ENCODE data around the gene PTPRK. TPM values are rescaled to one million over a fixed set of nuclear protein-coding genes. Genes with fewer than 3 reads are reported as not detected.

PTPRK gene
- total RNA-seq, 1 experiment from 2014 or later = 94.4 TPM

DNA sequence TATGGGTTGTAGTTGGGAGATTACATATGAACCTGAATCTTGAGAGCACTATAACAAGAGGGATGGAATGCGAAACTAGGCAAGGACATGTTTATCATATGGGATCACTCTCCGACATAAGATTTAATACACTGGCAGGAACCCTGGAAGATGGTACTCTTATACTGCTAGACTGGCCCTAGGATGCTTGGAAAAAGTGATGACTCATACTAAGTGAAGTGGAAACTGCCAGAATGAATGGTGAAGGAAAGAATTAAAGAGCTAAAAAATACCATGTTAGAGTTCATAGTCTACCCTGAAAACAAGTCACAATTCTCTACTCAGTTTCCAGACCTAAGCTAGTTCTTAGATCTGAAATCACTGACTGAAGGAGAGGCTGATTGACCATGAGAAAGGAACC, 574.0 kb downstream of the PTPRK start:
- Histone ChIP-seq H3K4me1 (no peaks in the 10 kb centered on the region), H3K9me3 (no peaks in the 10 kb centered on the region), H3K27me3 (replicated peaks; ENCODE audit: control insufficient read depth, insufficient read depth, low read length) (no peaks in the 10 kb centered on the region), H3K4me3 (ENCODE audit: low read depth, low read length) (no peak overlapping the region), H3K36me3 (ENCODE audit: control insufficient read depth, insufficient read depth, low read length) (no peaks in the 10 kb centered on the region)
- Mint-ChIP-seq H3K27me3 (ENCODE audit: insufficient read depth, unreplicated experiment) (no peaks in the 10 kb centered on the region), H3K9me3 (ENCODE audit: unreplicated experiment) (no peaks in the 10 kb centered on the region), H3K4me3 (ENCODE audit: unreplicated experiment) (no peak overlapping the region), H3K27ac (ENCODE audit: unreplicated experiment) (no peak overlapping the region), H3K36me3 (ENCODE audit: insufficient read depth, unreplicated experiment) (no peaks in the 10 kb centered on the region), H3K4me1 (ENCODE audit: low read depth, unreplicated experiment) (no peaks in the 10 kb centered on the region)
- intact Hi-C loops (cut with micrococcal nuclease; ENCODE audit: unreplicated experiment) = no loop called here
- POLR2A ChIA-PET = no interaction called here
- TF ChIP-seq, protein P1, sequence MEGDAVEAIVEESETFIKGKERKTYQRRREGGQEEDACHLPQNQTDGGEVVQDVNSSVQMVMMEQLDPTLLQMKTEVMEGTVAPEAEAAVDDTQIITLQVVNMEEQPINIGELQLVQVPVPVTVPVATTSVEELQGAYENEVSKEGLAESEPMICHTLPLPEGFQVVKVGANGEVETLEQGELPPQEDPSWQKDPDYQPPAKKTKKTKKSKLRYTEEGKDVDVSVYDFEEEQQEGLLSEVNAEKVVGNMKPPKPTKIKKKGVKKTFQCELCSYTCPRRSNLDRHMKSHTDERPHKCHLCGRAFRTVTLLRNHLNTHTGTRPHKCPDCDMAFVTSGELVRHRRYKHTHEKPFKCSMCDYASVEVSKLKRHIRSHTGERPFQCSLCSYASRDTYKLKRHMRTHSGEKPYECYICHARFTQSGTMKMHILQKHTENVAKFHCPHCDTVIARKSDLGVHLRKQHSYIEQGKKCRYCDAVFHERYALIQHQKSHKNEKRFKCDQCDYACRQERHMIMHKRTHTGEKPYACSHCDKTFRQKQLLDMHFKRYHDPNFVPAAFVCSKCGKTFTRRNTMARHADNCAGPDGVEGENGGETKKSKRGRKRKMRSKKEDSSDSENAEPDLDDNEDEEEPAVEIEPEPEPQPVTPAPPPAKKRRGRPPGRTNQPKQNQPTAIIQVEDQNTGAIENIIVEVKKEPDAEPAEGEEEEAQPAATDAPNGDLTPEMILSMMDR (IDR thresholded peaks at IDR 0.05; ENCODE audit: insufficient read depth in 1 of 2, low read depth in 1 of 2, low read length in 1 of 2, severe bottlenecking in 1 of 2, unreplicated experiment in 1 of 2) = no peak
- no peak for DNase-seq
- CTCF ChIA-PET = no interaction called here
- no TSS peak for BruUV-seq (replicated peaks)

DNA sequence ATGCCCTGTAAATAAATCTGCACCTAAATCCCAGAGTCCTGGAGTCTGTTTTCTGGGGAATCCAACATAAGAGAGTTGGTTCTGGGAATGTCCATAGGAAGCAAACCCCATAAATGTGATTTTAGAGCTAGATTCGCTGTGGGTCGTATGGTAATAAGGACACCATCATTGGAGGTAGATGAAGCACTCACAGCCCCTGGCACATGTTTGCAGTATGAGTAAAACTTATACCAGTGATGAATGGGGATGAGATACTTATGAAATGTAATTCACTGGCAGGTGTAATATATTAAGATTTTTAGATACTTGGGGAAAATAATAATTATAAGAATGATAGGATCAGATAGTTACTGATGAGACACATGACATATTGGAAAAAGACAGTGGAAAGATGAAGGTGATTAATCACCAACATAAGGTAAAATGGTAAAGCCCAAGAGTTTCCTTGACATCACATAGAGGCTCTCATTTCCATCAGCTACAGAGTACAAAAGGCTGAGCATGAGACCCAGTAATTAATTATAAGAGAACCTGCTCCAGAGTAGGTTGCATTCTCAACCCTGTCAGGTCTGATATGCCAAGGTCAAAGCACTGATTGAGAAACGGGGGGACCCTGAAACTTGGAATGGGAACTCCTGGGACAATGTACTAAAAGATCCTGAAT, 574.8 kb downstream of the PTPRK start:
- H3K36me3 Mint-ChIP-seq (ENCODE audit: insufficient read depth, unreplicated experiment) = no peaks in the 10 kb centered on the region
- no peaks in the 10 kb centered on the region for H3K27me3 ChIP-seq (replicated peaks; ENCODE audit: control insufficient read depth, insufficient read depth, low read length)
- H3K4me1 ChIP-seq = no peaks in the 10 kb centered on the region
- H3K4me3 ChIP-seq (ENCODE audit: low read depth, low read length) = no peak overlapping the region
- H3K36me3 ChIP-seq (ENCODE audit: control insufficient read depth, insufficient read depth, low read length) = no peaks in the 10 kb centered on the region
- no TSS peak for BruUV-seq (replicated peaks)
- no peak overlapping the region for H3K4me3 Mint-ChIP-seq (ENCODE audit: unreplicated experiment)
- no peak for DNase-seq
- no peaks in the 10 kb centered on the region for H3K9me3 ChIP-seq
- TF ChIP-seq, protein P1 (IDR thresholded peaks at IDR 0.05; ENCODE audit: insufficient read depth in 1 of 2, low read depth in 1 of 2, low read length in 1 of 2, severe bottlenecking in 1 of 2, unreplicated experiment in 1 of 2) = no peak
- ChIA-PET POLR2A (no interaction called here), CTCF (no interaction called here)
- no peaks in the 10 kb centered on the region for H3K9me3 Mint-ChIP-seq (ENCODE audit: unreplicated experiment)
- H3K27me3 Mint-ChIP-seq (ENCODE audit: insufficient read depth, unreplicated experiment) = no peaks in the 10 kb centered on the region
- no peak overlapping the region for H3K27ac Mint-ChIP-seq (ENCODE audit: unreplicated experiment)
- intact Hi-C loops (cut with micrococcal nuclease; ENCODE audit: unreplicated experiment) = no loop called here
- no peaks in the 10 kb centered on the region for H3K4me1 Mint-ChIP-seq (ENCODE audit: low read depth, unreplicated experiment)

- Histone ChIP-seq H3K9me3 (no peaks in the 10 kb centered on the region), H3K4me1 (no peaks in the 10 kb centered on the region), H3K36me3 (ENCODE audit: control insufficient read depth, insufficient read depth, low read length) (no peaks in the 10 kb centered on the region), H3K4me3 (ENCODE audit: low read depth, low read length) (no peak overlapping the region), H3K27me3 (replicated peaks; ENCODE audit: control insufficient read depth, insufficient read depth, low read length) (no peaks in the 10 kb centered on the region)
- TF ChIP-seq, protein P1 (IDR thresholded peaks at IDR 0.05; ENCODE audit: insufficient read depth in 1 of 2, low read depth in 1 of 2, low read length in 1 of 2, severe bottlenecking in 1 of 2, unreplicated experiment in 1 of 2) = no peak
- BruUV-seq (replicated peaks) = no TSS peak
- peaks cover 12% of the 10 kb centered on the region for H3K4me1 Mint-ChIP-seq (ENCODE audit: low read depth, unreplicated experiment)
- no peak for DNase-seq
- H3K36me3 Mint-ChIP-seq (ENCODE audit: insufficient read depth, unreplicated experiment) = no peaks in the 10 kb centered on the region
- ChIA-PET POLR2A (no interaction called here), CTCF (no interaction called here)
- intact Hi-C loops (cut with micrococcal nuclease; ENCODE audit: unreplicated experiment) = no loop called here
- no peaks in the 10 kb centered on the region for H3K9me3 Mint-ChIP-seq (ENCODE audit: unreplicated experiment)
- no peak overlapping the region for H3K4me3 Mint-ChIP-seq (ENCODE audit: unreplicated experiment)
- no peak overlapping the region for H3K27ac Mint-ChIP-seq (ENCODE audit: unreplicated experiment)
- no peaks in the 10 kb centered on the region for H3K27me3 Mint-ChIP-seq (ENCODE audit: insufficient read depth, unreplicated experiment)
Measured at GRCh38 chr6:127941228-127941627, 579.2 kb downstream of the PTPRK start.

All from Caco-2 (cell line).